BJ (cell line): ENCODE measurements around the gene KRT15. TPM values are rescaled to one million over a fixed set of nuclear protein-coding genes. Genes with fewer than 3 reads are reported as not detected.

Experiments used
- CTCF ChIA-PET: fragments of 350-600 bp; formaldehyde crosslinking; extraction: SDS; loops from one replicate; lab custom pipeline; 2021; ENCODE audit warnings: antibody characterized with exemption, inconsistent platforms; lab: Yijun Ruan, JAX
- POLR2A ChIA-PET: fragments of 300-600 bp; sonication (Branson Sonifier 250); formaldehyde crosslinking; extraction: SDS; loops from one replicate; lab custom pipeline; 2021; ENCODE audit warnings: antibody characterized with exemption; lab: Charles Lee
- DNase-seq: peaks from one replicate; pipeline ENCODE4 v3.0.0-alpha.2; 2011; ENCODE audit warnings: low read depth
- H3K27me3 ChIP-seq: 2 replicates; pipeline ENCODE4 v1.6.0; 2011; ENCODE audit warnings: low read length; ENCODE audit not compliant: control insufficient read depth, insufficient read depth
- H3K36me3 ChIP-seq: 2 replicates; pipeline ENCODE4 v1.5.1; 2011; ENCODE audit warnings: low read length; ENCODE audit not compliant: control insufficient read depth, insufficient read depth
- H3K4me3 ChIP-seq: 2 replicates; pipeline ENCODE4 v1.5.1; 2011; ENCODE audit warnings: low read depth, mild to moderate bottlenecking, control low read depth, low read length
- polyA plus RNA-seq: library from polyadenylated mRNA; depleted of rRNA; stranded (reverse); fragments of >200 nt; gene quantifications from 2 replicates; pipeline ENCODE4 v1.2.3, GENCODE V29; 2011
- TF ChIP-seq, protein P1 (sequence below): IDR thresholded peaks from 2 replicates; pipeline ENCODE4 v1.5.1; 2011; ENCODE audit warnings: low read depth, mild to moderate bottlenecking, control low read depth, inconsistent platforms, low read length, moderate library complexity; ENCODE audit not compliant: insufficient read depth

The KRT15 gene
- polyA plus RNA-seq, 1 experiment = 2.7 TPM

GRCh38 chr17:41500131-41500911 lies 18.4 kb downstream of the KRT15 start:
- H3K36me3 ChIP-seq = no peaks in the 10 kb centered on the region
- H3K27me3 ChIP-seq = no peaks in the 10 kb centered on the region
- CTCF ChIA-PET = interaction anchor here (1.2 to 5.8 kb wide), 3 partner anchors 49 to 178 kb away, joined by 3 to 29 read pairs (median 7); no protein-coding TSS in a partner anchor
- H3K4me3 ChIP-seq = no peak overlapping the region
- TF ChIP-seq, protein P1, sequence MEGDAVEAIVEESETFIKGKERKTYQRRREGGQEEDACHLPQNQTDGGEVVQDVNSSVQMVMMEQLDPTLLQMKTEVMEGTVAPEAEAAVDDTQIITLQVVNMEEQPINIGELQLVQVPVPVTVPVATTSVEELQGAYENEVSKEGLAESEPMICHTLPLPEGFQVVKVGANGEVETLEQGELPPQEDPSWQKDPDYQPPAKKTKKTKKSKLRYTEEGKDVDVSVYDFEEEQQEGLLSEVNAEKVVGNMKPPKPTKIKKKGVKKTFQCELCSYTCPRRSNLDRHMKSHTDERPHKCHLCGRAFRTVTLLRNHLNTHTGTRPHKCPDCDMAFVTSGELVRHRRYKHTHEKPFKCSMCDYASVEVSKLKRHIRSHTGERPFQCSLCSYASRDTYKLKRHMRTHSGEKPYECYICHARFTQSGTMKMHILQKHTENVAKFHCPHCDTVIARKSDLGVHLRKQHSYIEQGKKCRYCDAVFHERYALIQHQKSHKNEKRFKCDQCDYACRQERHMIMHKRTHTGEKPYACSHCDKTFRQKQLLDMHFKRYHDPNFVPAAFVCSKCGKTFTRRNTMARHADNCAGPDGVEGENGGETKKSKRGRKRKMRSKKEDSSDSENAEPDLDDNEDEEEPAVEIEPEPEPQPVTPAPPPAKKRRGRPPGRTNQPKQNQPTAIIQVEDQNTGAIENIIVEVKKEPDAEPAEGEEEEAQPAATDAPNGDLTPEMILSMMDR = no peak
- POLR2A ChIA-PET = interaction anchor here (0.6 to 0.7 kb wide), 2 partner anchors 62 to 165 kb away, joined by 3 to 5 read pairs; no protein-coding TSS in a partner anchor
- DNase-seq = no peak

GRCh38 chr17:41499714-41500113 lies 19.0 kb downstream of the KRT15 start:
- TF ChIP-seq, protein P1 = no peak
- Histone ChIP-seq H3K4me3 (no peak overlapping the region), H3K36me3 (no peaks in the 10 kb centered on the region), H3K27me3 (no peaks in the 10 kb centered on the region)
- DNase-seq = no peak
- ChIA-PET CTCF (interaction anchor here (1.2 to 5.8 kb wide), 2 partner anchors 50 to 178 kb away, joined by 3 to 29 read pairs; no protein-coding TSS in a partner anchor), POLR2A (no interaction called here)

DNA sequence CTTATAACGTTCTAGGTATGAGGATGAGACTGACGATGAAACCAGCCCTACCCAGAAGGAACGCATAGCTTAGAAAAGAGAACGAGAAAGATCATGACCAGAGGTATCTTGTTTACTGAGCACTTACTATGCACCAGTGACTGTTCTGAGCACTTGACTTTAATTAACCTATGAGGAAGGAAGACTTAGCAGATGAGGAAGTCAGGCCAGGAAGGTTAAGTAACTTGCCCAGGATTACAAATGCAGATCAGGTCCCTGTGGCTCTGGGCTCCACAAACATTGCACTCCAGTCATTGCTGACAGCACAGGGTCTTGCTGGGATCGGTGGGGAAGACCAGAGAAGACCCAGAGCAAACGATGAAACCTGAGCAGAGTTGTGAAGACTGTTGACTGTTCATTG lies 20.4 kb downstream of the KRT15 start:
- no peak overlapping the region for H3K4me3 ChIP-seq
- DNase-seq = no peak
- ChIA-PET POLR2A (no interaction called here), CTCF (interaction anchor here (0.5 to 6.1 kb wide), 12 partner anchors 9 to 650 kb away, joined by 3 to 35 read pairs (median 4); no protein-coding TSS in a partner anchor)
- no peaks in the 10 kb centered on the region for H3K27me3 ChIP-seq
- no peaks in the 10 kb centered on the region for H3K36me3 ChIP-seq
- TF ChIP-seq, protein P1 = no peak

- ChIA-PET POLR2A (no interaction called here), CTCF (interaction anchor here (0.7 to 6.1 kb wide), 29 partner anchors 10 to 641 kb away, joined by 3 to 35 read pairs (median 4); partner anchors contain the start of gene KRT34)
- H3K27me3 ChIP-seq = no peaks in the 10 kb centered on the region
- DNase-seq = peak; percentile 51
- no peak overlapping the region for H3K4me3 ChIP-seq
- TF ChIP-seq, protein P1 = peak; percentile 91
- H3K36me3 ChIP-seq = no peaks in the 10 kb centered on the region
Observed at GRCh38 chr17:41496803-41497484, 21.7 kb downstream of the KRT15 start.

- Histone ChIP-seq H3K36me3 (no peaks in the 10 kb centered on the region), H3K27me3 (no peaks in the 10 kb centered on the region), H3K4me3 (no peak overlapping the region)
- ChIA-PET CTCF (interaction anchor here (0.8 to 6.1 kb wide), 11 partner anchors 11 to 585 kb away, joined by 3 to 35 read pairs (median 7); no protein-coding TSS in a partner anchor), POLR2A (interaction anchor here (0.6 kb wide), 1 partner anchor 16 kb away, joined by 3 read pairs; no protein-coding TSS in a partner anchor)
- no peak for DNase-seq
- TF ChIP-seq, protein P1 = no peak
Observed at GRCh38 chr17:41494524-41494923, 24.2 kb downstream of the KRT15 start.
